GM21576 (cell line): ENCODE results near the gene ADISSP.

Experiments used
- ATAC-seq: cut with Tn5 transposase; IDR thresholded peaks from one replicate; pipeline ENCODE4 v1.9.1; 2021; ENCODE audit warnings: mild to moderate bottlenecking, moderate library complexity; ENCODE audit not compliant: unreplicated experiment

Gene ADISSP

GRCh38 chr20:3781153-3781910 is 13.8 kb upstream of the ADISSP start, which contains the start of gene SPEF1:
TSS of gene SPEF1 (minus strand) at chr20:3781448. CDS start at chr20:3781287, 161 bp downstream.
- peak; percentile 56 for ATAC-seq

DNA sequence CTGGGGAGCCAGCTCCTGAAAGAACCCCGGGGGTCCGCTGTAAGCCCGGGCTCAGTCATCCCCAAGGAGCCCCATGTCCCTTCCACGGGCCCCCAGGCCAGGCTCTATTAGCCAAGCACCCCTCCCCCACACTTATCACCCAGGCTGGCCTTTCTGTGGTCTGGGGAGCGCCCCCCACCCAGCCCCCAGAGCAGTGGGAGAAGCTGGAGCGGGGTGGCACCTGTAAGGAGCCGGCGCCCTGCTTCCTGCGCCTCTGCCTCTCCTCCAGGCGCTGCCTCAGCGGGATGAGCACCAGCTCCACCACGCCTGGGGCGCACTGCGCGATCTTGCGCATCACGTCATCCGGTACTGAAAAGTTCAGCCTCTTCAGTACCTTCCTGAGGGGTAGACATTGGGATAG is 11.4 kb upstream of the ADISSP start:
- no peak for ATAC-seq

DNA sequence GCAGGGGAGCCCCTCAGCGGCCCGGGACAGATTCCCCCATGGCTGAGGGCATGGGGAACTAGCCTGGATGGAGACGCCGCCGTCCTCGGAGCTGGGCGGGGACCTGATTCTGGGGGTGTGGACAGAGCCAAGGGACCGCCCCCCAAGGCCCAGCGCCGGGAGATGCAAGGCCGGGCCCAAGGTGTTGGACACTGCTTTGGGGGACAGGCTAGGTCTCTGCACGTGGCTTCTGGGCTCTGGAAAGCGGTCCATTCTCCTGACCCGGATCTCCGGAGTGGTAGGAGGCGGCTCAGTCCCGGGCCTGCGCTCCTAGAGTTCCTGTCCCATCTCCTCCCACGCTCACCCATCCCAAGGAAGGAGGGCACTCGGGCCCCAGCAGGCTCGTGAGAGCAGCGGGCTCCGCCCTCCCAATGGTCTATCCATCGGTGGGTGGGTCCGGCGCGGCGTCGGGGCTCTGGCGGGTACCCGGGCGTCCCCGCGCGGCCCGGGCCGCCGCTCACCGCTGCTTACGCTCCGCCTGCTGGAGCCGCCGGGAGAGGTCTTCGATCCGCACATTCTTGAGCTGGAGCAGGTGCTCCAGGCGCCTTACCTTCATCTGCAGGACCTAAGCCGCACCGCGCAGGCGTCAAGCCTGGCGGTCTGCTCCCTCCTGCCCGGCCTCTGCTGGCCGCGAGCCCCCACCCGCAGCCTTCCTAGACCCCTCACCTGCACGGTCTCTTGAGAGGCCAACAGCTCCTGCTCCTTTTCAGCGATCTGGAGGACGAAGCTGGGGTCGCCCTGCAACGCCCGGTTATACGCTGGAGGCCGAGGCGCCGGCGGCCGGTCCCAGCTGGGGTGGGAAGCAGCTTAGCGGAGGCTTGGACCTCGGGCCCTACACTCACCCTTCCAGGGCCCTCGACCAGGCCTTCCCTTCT is 10.4 kb upstream of the ADISSP start:
- ATAC-seq, result no peak

DNA sequence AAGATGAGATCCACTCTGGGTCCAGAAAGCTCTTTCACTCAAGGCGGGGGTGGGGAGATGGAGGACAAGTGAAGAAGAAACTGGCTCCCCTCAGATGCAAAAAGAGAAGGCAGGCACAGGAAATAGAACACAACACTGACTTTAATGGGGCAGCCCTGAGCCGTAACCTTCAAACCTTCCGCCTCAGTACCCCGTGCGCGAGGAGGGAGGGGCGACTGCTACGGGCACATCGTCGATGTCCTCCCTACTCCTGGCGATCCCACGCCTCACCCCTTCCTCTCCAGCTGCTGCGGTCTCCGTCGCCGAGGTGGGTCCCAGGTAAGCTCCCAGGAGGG is 9.8 kb upstream of the ADISSP start:
- ATAC-seq, result no peak

- no peak for ATAC-seq
Measured at GRCh38 chr20:3775457-3776108, 8.0 kb upstream of the ADISSP start.

DNA sequence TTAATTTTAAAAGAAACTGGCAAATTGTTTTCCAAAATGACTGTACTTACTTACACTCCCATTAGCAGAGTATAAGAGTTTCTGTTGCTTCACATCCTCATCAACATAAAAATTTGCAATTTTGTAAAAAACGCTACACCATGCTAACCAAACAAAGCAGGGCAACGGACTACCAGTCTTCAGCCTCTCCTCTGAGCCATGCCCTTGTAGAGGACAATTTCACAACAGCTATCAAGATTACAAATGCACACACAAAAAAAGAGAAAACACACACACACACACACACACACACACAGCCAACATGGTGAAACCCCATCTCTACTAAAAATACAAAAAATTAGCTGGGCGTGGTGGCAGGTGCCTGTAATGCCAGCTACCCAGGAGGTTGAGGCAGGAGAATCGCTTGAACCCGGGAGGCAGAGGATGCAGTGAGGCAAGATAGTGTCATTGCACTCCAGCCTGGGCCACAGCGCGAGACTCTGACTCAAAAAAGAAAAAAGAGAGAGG is 4.1 kb upstream of the ADISSP start:
- no peak for ATAC-seq

DNA sequence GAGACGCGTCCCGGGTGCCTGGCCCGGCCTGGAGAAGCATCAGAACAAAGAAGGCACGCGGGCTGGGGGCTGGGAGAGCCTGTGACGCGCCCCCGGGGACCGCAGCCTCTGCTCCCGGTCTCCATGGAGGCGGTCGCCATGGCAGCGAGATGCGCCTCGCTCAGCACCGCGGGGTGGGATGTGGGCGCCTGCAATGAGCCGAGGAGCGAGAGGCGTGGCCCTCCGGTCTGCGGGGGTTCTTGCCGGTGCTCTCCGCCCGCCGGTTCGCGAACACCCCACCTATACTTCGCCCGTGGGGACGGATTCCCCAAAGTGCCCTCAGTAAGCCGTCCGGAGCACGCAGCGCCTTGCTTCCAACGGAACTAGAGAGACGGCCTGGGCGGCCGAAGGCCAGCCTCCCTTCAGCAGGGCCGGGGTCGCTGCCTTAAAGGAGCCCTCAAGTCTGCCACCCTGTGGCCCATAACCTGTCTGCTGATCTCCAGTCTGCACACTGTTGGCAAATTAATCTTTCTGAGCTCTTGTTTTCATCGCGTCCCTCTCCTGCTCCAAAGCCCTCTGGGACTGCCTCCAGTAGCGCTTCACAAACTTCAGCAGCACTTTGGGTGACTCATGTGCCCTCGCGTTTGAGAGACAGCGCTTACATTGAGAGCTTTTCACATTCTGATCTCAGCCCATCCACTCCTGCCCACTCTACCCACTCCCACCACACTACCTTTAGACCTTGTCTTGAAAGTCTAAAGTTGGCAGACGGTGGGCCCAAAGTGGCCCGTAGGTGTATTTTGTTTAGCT is 983 bp upstream of the ADISSP start:
- ATAC-seq, result peak; percentile 48

DNA sequence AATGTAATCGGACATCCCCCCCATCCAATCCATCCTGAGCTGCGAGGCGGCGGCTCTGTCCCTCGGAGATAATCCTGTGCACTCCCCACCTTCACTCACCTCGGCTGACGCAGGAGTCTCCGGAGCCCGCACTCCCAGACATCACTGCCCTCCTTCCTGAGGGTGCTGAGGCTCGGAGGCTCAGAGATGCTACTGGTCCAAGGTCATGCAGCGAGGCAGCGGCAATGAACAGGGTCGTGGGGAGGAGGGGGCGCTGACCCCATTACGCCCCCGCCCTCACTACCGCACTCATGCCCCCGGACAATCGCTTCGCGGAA is 485 bp downstream of the ADISSP start:
- no peak for ATAC-seq

- no peak for ATAC-seq
Measured at GRCh38 chr20:3766422-3767109, 987 bp downstream of the ADISSP start.

- no peak for ATAC-seq
Measured at GRCh38 chr20:3765171-3765882, 2.2 kb downstream of the ADISSP start.

- ATAC-seq, result no peak
Measured at GRCh38 chr20:3764659-3765058, 2.9 kb downstream of the ADISSP start.

- ATAC-seq, result no peak
Measured at GRCh38 chr20:3763671-3764601, 3.6 kb downstream of the ADISSP start.

- no peak for ATAC-seq
Measured at GRCh38 chr20:3760655-3761348, 6.8 kb downstream of the ADISSP start.

DNA sequence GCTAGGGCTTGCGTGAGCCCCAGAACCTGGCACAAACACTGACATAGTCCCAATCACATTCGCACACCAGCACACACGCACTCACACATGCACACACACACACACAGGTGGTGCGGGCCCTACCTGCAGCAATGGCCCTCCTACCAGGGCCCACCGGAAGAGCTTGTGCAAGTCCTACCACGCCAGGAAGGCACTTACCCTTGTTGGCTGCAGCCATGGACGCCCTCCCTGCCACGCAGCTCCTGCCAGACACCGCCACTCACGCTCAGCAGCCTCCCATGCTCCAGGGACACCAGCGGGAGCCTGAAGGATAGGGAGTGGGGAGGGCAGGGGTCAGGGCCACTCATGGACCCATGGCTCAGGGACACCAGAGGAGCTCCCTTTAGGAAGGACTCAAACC is 7.7 kb downstream of the ADISSP start:
- no peak for ATAC-seq

DNA sequence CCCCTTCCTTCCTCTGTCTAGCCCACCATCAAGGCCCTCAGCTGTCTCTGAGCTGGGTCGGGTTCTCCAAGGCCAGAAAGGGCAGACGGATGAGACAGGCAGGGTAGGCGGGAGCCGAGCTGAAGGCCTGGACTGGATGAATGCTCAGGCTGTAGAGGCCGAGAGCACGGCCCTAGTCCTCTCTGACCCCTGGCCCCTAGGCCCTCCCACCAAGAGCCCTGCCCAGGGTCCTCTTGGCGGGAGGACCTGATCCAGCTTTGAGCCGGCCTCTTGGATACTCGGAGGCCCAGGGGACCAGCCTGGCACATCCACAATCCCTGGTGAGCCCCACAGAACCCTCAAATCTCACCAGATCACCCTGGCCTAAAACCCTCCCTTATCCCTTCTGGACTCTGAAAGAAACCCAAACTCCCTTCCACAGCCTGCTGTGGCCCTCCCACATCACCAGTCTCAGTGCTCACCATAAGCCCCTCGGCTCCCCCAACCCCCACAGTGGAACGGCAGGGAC is 8.2 kb downstream of the ADISSP start:
- ATAC-seq, result no peak

GRCh38 chr20:3758566-3758965 is 9.0 kb downstream of the ADISSP start:
- ATAC-seq, result no peak

DNA sequence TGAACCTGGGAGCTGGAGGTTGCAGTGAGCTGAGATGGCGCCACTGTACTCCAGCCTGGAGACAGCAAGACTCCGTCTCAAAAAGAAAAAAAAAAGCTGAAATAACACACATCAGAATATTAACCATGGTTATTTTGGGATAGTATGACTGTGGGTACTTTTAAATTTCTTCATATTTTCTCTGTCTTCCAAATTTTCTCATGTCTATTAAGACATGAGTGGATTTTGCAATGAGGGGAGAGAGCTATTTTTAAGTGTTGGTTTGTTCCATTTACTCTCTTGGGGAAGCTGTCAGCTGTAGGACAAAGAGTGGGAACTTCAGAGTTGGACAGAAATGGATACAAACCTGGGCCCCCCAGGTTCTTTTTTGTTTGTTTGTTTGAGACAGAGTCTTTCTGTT is 10.3 kb downstream of the ADISSP start:
- ATAC-seq, result no peak
